Neural crest cell (in vitro differentiated cells): ENCODE measurements around the gene TIMM17A. TPM values are rescaled to one million over a fixed set of nuclear protein-coding genes. Genes with fewer than 3 reads are reported as not detected.
A peak's percentile ranks its signal among the peaks of the same experiment; 100 is the strongest.

Experiments
- DNase-seq: peaks from one replicate; pipeline ENCODE4 v3.0.0; 2021; ENCODE audit warnings: low read depth, mixed read lengths, low spot score
- H3K27ac Mint-ChIP-seq: one replicate; pipeline ENCODE4 v1.8.0; 2021; ENCODE audit warnings: mild to moderate bottlenecking, mixed read lengths; ENCODE audit not compliant: unreplicated experiment
- H3K27me3 Mint-ChIP-seq: 2 replicates; pipeline ENCODE4 v1.8.0; 2021; ENCODE audit warnings: low read depth, mild to moderate bottlenecking, mixed read lengths
- H3K36me3 Mint-ChIP-seq: 2 replicates; pipeline ENCODE4 v1.8.0; 2021; ENCODE audit warnings: low read depth, mild to moderate bottlenecking, mixed read lengths
- H3K4me1 Mint-ChIP-seq: 2 replicates; pipeline ENCODE4 v1.8.0; 2021; ENCODE audit warnings: mixed read lengths
- H3K4me3 Mint-ChIP-seq: one replicate; pipeline ENCODE4 v1.8.0; 2021; ENCODE audit warnings: mild to moderate bottlenecking, mixed read lengths
- H3K9me3 Mint-ChIP-seq: 2 replicates; pipeline ENCODE4 v1.8.0; 2021; ENCODE audit warnings: mixed read lengths
- total RNA-seq: library from RNA; stranded (reverse); gene quantifications from 2 replicates; pipeline ENCODE4 v1.2.1, GENCODE V29; 2021
- TF ChIP-seq, protein P1 (sequence below): fragments of 200-600 bp; sonication (generic); conservative IDR thresholded peaks from 2 replicates; pipeline ENCODE4 v1.5.0; 2021; ENCODE audit warnings: antibody characterized with exemption, mild to moderate bottlenecking

TIMM17A gene
- total RNA-seq, 1 donor from 2014 or later, result 59.6 TPM

DNA sequence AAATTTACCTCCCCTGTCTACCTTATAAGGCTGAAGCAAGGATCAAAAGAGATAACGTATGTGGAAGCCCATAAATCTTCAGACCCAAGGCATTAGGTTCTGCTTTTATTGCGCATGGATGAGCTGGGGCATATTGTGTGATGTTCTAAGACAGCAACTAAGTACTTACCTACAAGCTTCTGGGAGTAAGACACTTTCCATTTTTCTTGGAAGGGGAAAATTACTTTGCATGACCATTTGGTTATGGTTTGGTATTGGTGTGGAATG lies 30.1 kb upstream of the TIMM17A start:
- no peaks in the 10 kb centered on the region for H3K36me3 Mint-ChIP-seq

DNA sequence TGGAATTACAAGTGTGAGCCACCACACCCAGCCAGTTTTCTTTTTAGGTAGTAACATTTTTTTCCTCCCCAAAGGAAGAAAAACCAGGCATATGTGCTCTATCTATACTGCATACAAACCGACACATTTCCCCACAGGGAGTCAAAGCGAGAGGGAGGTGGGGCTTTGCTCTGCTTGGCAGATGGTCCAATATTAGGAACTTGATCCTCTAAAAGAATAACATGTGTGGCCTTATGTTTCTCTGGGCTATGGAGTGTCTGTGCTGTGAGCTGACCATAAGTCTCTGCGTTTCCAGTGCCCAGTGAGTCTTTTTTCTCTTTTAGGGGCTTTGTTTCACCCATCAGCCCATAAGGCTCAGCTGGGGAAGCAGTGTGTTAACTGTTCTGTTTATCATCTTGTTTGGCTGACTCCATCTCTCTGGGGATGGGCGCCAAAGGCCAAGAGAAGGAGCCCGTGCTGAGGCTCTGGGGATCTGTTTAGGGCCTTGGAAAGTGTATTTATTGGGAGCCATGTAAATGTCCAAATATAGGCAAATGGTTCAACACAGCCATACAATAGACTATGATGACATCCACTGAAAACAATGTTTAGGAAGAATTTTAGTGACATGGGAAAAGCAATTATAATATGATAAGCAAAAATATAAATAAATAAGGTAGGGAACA lies 29.2 kb upstream of the TIMM17A start:
- H3K36me3 Mint-ChIP-seq, result no peaks in the 10 kb centered on the region
- TF ChIP-seq, protein P1, sequence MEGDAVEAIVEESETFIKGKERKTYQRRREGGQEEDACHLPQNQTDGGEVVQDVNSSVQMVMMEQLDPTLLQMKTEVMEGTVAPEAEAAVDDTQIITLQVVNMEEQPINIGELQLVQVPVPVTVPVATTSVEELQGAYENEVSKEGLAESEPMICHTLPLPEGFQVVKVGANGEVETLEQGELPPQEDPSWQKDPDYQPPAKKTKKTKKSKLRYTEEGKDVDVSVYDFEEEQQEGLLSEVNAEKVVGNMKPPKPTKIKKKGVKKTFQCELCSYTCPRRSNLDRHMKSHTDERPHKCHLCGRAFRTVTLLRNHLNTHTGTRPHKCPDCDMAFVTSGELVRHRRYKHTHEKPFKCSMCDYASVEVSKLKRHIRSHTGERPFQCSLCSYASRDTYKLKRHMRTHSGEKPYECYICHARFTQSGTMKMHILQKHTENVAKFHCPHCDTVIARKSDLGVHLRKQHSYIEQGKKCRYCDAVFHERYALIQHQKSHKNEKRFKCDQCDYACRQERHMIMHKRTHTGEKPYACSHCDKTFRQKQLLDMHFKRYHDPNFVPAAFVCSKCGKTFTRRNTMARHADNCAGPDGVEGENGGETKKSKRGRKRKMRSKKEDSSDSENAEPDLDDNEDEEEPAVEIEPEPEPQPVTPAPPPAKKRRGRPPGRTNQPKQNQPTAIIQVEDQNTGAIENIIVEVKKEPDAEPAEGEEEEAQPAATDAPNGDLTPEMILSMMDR, result no peak
- no peaks in the 10 kb centered on the region for H3K9me3 Mint-ChIP-seq
- H3K27ac Mint-ChIP-seq, result peak overlapping the region; percentile 21
- no peaks in the 10 kb centered on the region for H3K27me3 Mint-ChIP-seq
- H3K4me3 Mint-ChIP-seq, result no peak overlapping the region
- DNase-seq, result no peak
- H3K4me1 Mint-ChIP-seq, result peaks cover 4% of the 10 kb centered on the region

More for the DNA sequence above, 30.1 kb upstream of the TIMM17A start:
- Mint-ChIP-seq H3K4me3 (no peak overlapping the region), H3K27me3 (no peaks in the 10 kb centered on the region), H3K9me3 (peaks cover 2% of the 10 kb centered on the region), H3K27ac (no peak overlapping the region), H3K4me1 (peaks cover 4% of the 10 kb centered on the region)
- TF ChIP-seq, protein P1, result no peak
- DNase-seq, result no peak

DNA sequence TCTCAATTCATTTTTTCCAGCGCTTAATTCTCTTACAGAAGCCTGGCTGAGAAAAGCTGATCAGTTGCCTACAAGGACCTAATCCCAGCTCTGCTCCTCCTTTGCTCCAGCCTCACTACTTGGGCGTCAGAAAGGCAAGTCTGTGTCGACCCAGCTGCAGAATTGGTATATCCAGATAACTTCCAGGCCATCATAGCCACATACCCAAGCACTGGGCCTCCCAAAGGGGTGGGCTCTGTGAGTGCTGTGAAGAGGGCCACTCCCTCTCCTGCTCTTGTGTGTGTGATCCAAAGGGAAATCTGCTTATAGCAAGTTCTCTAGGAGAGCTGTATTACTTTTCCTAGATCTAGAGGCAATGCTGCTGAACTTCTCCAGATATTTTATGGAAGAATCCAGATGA lies 27.0 kb upstream of the TIMM17A start:
- no peak for DNase-seq
- Mint-ChIP-seq H3K27me3 (no peaks in the 10 kb centered on the region), H3K9me3 (no peaks in the 10 kb centered on the region), H3K27ac (no peak overlapping the region), H3K4me1 (peaks cover 4% of the 10 kb centered on the region), H3K4me3 (no peak overlapping the region), H3K36me3 (no peaks in the 10 kb centered on the region)
- TF ChIP-seq, protein P1, result no peak

DNA sequence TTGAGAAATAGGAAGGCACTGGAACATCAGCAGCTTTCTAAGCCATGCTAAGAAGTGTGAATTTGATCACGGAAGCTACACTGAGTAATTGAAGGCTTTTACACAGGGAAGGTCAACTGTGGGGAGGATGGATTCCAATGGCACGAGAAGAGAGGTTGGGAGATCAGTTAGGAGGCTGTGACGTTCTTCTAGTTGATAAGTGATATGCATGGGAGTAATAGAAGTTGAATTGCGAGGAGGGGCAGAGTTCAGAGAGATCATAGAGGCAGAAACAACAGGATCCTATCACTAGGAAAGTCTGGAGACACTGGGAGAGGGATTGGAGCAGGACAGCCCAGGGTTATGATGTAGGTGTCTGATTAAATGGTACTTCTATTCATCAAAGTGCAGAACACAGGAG lies 25.2 kb upstream of the TIMM17A start:
- Mint-ChIP-seq H3K27me3 (no peaks in the 10 kb centered on the region), H3K4me1 (peaks cover 6% of the 10 kb centered on the region), H3K27ac (no peak overlapping the region), H3K4me3 (no peak overlapping the region), H3K36me3 (no peaks in the 10 kb centered on the region), H3K9me3 (no peaks in the 10 kb centered on the region)
- no peak for DNase-seq
- TF ChIP-seq, protein P1, result no peak

DNA sequence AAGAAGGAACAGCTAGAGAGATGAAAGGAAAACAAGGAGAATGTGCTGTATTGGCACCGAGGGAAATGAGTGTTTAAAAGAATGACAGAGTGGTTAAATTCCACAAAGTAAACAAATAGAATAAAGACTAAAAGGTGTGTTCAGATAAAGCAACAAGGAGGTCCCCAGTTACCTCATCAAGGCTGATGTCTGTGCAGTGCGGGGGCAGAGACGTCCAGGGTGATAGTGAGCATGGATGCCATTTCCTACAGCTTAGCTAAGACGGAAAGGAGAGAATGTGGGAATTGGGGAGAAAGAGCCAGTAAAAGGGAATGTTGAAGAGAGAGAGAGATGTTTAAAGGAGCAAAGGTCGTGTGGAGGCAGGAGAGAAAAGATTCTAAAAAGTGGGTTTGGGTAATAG lies 24.5 kb upstream of the TIMM17A start:
- Mint-ChIP-seq H3K4me1 (peaks cover 6% of the 10 kb centered on the region), H3K36me3 (no peaks in the 10 kb centered on the region), H3K27me3 (no peaks in the 10 kb centered on the region), H3K9me3 (no peaks in the 10 kb centered on the region), H3K4me3 (no peak overlapping the region), H3K27ac (no peak overlapping the region)
- TF ChIP-seq, protein P1, result no peak
- no peak for DNase-seq
